GM10248 (cell line): Measurements from ENCODE around the gene TMEM130.

Source experiments
- CTCF ChIA-PET: fragments of 300-600 bp; sonication (Branson Sonifier 250); formaldehyde crosslinking; extraction: SDS; loops from one replicate; lab custom pipeline; 2021; ENCODE audit warnings: antibody characterized with exemption; lab: Yijun Ruan, JAX
- POLR2A ChIA-PET: fragments of 350-650 bp; sonication (Branson Sonifier 250); formaldehyde crosslinking; extraction: SDS; loops from one replicate; lab custom pipeline; 2020; ENCODE audit warnings: antibody characterized with exemption; lab: Yijun Ruan, JAX
- DNase-seq: peaks from one replicate; pipeline ENCODE4 v3.0.0; 2012; ENCODE audit errors: extremely low spot score
- TF ChIP-seq, protein P1 (sequence below): IDR thresholded peaks from 2 replicates; pipeline ENCODE4 v1.5.1; 2012; ENCODE audit warnings: mild to moderate bottlenecking, low read depth; ENCODE audit errors: extremely low read depth, missing control alignments, control extremely low read depth

Gene TMEM130

DNA sequence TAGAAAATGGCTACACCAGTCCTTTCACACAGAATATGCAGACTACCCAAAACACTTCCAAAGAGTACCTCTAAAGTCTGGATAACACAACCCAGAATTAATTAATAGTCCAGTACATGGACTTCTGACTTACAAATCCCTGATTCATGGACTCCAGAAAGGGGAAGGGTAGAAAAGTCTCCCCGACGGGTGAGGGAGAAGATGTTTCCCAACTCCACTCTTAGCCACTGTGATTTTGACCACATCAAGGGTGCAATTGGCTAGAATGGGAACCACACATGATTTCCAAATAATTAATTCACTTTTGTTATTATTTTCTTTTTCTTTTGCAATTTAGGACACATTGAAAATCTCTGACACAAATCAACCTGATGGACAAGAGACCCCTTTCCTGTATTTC lies 1.4 kb downstream of the TMEM130 start:
- DNase-seq = peak; percentile 10
- ChIA-PET CTCF (interaction anchor here (3.8 kb wide), 1 partner anchor 10 kb away, joined by 13 read pairs; the partner anchor contains the start of gene TRRAP), POLR2A (no interaction called here)
- TF ChIP-seq, protein P1, sequence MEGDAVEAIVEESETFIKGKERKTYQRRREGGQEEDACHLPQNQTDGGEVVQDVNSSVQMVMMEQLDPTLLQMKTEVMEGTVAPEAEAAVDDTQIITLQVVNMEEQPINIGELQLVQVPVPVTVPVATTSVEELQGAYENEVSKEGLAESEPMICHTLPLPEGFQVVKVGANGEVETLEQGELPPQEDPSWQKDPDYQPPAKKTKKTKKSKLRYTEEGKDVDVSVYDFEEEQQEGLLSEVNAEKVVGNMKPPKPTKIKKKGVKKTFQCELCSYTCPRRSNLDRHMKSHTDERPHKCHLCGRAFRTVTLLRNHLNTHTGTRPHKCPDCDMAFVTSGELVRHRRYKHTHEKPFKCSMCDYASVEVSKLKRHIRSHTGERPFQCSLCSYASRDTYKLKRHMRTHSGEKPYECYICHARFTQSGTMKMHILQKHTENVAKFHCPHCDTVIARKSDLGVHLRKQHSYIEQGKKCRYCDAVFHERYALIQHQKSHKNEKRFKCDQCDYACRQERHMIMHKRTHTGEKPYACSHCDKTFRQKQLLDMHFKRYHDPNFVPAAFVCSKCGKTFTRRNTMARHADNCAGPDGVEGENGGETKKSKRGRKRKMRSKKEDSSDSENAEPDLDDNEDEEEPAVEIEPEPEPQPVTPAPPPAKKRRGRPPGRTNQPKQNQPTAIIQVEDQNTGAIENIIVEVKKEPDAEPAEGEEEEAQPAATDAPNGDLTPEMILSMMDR = no peak

DNA sequence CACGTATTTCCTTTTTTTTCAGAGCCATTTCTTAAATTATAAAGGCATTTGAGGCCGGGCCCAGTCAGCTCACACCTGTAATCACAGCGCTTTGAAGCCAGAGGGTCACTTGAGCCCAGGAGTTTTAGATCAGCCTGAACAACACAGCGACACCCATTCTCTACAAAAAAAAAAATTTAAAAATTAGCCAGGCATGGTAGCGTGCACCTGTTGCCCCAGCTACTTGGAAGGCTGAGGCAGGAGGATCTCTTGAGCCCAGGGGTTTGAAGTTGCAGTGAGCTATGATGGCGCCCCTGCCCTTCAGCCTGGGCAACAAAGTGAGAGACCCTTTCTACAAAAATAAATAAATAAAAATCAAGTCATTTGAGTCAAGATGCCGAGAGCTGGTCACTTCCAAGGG lies 3.0 kb downstream of the TMEM130 start:
- CTCF ChIA-PET = interaction anchor here (3.8 kb wide), 1 partner anchor 11 kb away, joined by 13 read pairs; the partner anchor contains the start of gene TRRAP
- POLR2A ChIA-PET = no interaction called here
- no peak for DNase-seq
- TF ChIP-seq, protein P1 = no peak

DNA sequence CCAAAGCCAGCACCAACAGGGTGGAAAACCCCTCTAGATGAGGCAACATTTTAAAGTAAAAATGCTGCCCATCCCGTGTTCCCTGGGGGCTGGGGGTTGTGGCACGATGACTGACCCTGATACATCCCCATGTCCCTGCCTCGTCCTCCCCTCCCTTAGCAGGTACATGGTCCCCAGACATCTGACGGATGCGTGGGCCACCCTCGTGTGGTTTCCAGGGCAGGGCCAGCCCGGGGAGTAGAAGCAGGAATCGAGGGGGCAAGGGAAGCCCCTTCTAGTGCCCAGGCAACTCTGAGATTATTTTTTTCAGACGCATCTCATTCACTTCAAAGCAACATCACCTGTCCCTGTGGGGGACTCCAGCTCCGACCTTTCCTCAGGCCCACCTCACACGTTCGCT lies 3.5 kb downstream of the TMEM130 start:
- DNase-seq = no peak
- ChIA-PET CTCF (interaction anchor here (1.0 to 3.8 kb wide), 2 partner anchors 12 to 13 kb away, joined by 3 to 13 read pairs; partner anchors contain the start of gene TRRAP), POLR2A (no interaction called here)
- TF ChIP-seq, protein P1 = no peak

DNA sequence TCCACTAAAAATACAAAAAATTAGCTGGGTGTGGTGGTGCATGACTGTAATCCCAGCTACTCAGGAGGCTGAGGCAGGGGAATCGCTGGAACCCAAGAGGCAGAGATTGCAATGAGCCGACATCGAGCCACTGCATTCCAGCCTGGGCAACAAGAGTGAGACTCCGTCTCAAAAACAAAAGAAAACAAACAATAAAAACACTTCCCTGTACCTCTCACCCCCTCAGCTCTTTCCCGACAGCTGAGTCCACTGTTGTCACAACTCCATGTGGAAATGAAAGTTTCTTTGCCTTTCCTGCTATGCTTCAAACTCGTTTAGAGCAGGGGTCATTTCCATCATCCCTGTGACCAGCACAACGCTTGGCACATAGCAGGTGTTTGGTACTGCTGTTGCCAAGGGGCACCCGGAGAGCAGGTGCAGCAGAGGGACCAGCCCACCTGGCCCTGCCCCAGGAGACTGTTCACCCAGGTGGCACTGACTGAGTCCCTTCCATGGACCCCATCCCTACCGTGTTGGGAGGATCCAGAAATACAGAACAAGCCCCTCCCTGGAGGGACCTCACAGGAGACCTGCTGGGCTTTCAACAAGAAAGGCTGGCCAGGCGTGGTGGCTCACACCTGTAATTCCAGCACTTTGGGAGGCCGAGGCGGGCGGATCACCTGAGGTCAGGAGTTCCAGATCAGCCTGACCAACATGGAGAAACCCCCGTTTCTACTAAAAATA lies 4.9 kb downstream of the TMEM130 start:
- DNase-seq = no peak
- CTCF ChIA-PET = interaction anchor here (1.0 kb wide), 1 partner anchor 14 kb away, joined by 3 read pairs; the partner anchor contains the start of gene TRRAP
- POLR2A ChIA-PET = no interaction called here
- TF ChIP-seq, protein P1 = no peak

DNA sequence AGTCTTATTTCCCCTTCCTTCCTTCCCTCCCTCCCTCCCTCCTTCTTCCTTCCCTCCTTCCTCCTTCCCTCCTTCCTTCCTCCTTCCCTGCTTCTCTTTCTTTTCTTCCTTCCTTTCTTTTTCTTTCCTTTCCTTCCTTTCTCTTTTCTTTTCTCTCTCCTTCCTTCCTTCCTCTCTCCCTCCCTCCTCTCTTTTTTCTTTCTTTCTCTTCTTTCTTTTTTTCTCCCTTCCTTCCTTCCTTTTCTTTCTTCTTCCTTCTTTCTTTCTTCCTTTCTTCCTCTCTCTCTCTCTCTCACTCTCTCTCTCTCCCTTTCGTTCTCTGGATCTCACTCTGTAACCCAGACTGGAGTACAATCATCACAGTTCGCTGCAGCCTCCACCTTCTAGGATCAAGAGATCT lies 6.2 kb downstream of the TMEM130 start:
- ChIA-PET POLR2A (no interaction called here), CTCF (no interaction called here)
- TF ChIP-seq, protein P1 = no peak
- no peak for DNase-seq

DNA sequence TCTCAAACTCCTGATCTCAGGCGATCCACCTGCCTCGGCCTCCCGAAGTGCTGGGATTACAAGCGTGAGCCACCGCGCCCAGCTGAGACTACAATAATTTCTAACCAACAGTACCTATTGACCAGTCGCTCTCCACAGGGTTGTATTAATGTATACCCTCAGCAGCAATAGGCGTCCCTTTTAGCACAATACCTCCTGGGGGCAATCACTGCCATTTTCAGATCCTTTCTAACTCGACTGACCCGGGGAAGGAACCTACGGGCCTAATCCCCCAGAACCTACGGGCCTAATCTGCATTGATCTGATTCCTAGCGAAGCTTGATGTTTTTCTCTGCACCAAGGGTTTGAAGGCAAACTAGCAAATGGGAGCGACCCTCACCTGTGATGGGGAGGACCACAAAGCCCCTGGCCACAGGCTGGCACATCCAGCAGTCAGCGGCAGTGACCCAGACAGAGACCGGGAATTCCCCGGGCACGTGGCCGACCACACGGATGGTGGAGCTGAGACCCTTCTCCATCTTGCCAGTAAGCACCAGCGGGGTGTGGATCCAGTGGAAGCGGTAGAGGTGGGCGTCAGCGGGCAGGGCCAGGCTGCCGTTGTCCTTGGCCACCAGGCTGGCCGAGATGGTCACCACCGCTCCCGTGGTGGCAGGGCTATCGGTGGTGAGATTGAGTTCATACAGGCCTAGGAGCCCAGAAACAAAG lies 6.9 kb downstream of the TMEM130 start:
- DNase-seq = no peak
- CTCF ChIA-PET = no interaction called here
- TF ChIP-seq, protein P1 = no peak

More for the DNA sequence above, 6.9 kb downstream of the TMEM130 start:
- POLR2A ChIA-PET = no interaction called here
